Left ventricle myocardium inferior (tissue), 1 donor: ENCODE results near the gene SLIT3. TPM values are rescaled to one million over a fixed set of nuclear protein-coding genes. Genes with fewer than 3 reads are reported as not detected.
"Not testable (repeated sequence)": the region's sequence is repeated elsewhere in the genome, so short reads cannot be mapped to it uniquely, and the experiment has no call there.

ENCODE experiments used
- DNase-seq: peaks from one replicate; pipeline ENCODE4 v3.0.0-alpha.2; 2020
- H3K27ac ChIP-seq: fragments of 200-600 bp; replicated peaks from 2 replicates; pipeline ENCODE4 v1.8.0; 2021
- H3K27me3 ChIP-seq: fragments of 200-600 bp; 2 replicates; pipeline ENCODE4 v1.8.0; 2021; ENCODE audit warnings: low read depth
- H3K36me3 ChIP-seq: fragments of 200-600 bp; 2 replicates; pipeline ENCODE4 v1.8.0; 2021
- H3K4me1 ChIP-seq: fragments of 200-600 bp; 2 replicates; pipeline ENCODE4 v1.8.0; 2021
- H3K4me3 ChIP-seq: fragments of 200-600 bp; 2 replicates; pipeline ENCODE4 v1.8.0; 2021; ENCODE audit warnings: mild to moderate bottlenecking, moderate library complexity
- H3K9me3 ChIP-seq: fragments of 200-600 bp; replicated peaks from 2 replicates; pipeline ENCODE4 v1.8.0; 2021
- intact Hi-C: fragments of 100-400 bp; cut with micrococcal nuclease; formaldehyde crosslinking; loops from one replicate; pipeline ENCODE4 v1.11.0; 2022
- total RNA-seq: library from RNA; stranded (reverse); fragmentation: NEBNext Ultra II Directional; extraction: Animal tissue kit (Norgen Biotek cat#: 25700); gene quantifications from one replicate; pipeline ENCODE4 v1.2.1, GENCODE V29; 2021
- TF ChIP-seq, protein P1 (sequence below): fragments of 200-600 bp; IDR thresholded peaks from 2 replicates; pipeline ENCODE4 v1.8.0; 2021; ENCODE audit warnings: antibody characterized with exemption, mild to moderate bottlenecking, borderline replicate concordance
- donor health status: DM: no; HTN: yes; CAD: no; lungs with severe emphysema.

SLIT3 gene
- total RNA-seq, 1 donor from 2014 or later, result 22.7 TPM

DNA sequence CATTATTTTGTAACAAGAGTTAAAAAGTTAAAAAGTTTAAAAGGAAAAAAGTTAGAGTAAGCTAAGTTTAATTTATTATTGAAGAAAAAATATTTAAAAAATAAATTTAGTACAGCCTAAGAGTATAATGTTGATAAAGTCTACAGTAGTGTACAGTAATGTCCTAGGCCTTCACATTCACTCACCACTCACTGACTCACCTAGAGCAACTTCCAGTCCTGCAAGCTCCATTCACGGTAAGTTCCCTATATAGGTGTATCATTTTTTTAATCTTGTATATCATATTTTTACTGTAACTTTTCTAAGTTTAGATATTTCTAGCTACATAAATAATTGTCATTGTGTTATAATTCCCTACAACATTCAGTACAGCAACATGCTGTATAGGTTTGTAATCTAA, 652.4 kb downstream of the SLIT3 start:
- Histone ChIP-seq H3K27ac (no peak overlapping the region), H3K36me3 (no peaks in the 10 kb centered on the region), H3K4me1 (peaks cover 5% of the 10 kb centered on the region), H3K9me3 (no peaks in the 10 kb centered on the region), H3K4me3 (no peak overlapping the region), H3K27me3 (peaks cover 11% of the 10 kb centered on the region)
- TF ChIP-seq, protein P1, sequence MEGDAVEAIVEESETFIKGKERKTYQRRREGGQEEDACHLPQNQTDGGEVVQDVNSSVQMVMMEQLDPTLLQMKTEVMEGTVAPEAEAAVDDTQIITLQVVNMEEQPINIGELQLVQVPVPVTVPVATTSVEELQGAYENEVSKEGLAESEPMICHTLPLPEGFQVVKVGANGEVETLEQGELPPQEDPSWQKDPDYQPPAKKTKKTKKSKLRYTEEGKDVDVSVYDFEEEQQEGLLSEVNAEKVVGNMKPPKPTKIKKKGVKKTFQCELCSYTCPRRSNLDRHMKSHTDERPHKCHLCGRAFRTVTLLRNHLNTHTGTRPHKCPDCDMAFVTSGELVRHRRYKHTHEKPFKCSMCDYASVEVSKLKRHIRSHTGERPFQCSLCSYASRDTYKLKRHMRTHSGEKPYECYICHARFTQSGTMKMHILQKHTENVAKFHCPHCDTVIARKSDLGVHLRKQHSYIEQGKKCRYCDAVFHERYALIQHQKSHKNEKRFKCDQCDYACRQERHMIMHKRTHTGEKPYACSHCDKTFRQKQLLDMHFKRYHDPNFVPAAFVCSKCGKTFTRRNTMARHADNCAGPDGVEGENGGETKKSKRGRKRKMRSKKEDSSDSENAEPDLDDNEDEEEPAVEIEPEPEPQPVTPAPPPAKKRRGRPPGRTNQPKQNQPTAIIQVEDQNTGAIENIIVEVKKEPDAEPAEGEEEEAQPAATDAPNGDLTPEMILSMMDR, result no peak
- intact Hi-C loops, result no loop called here
- DNase-seq, result no peak

DNA sequence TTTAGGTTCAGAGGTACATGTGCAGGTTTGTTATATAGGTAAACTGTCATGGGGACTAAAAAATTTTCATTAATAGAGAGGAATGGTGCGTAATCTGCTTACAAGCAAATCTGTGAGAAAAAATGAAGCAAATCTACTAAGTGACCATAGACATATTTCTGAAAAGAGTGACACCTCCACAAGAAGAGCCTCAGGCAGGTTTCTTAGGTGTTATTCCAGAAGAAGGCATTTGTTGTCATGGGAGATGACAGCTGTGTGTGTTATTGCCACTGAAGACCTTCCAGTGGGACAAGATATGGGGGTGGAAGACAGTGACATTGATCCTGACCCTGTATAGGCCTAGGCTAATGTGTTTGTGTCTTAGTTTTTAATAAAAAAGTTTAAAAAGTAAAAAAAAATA, 652.9 kb downstream of the SLIT3 start:
- no peaks in the 10 kb centered on the region for H3K4me1 ChIP-seq
- H3K27ac ChIP-seq, result no peak overlapping the region
- H3K4me3 ChIP-seq, result no peak overlapping the region
- DNase-seq, result no peak
- TF ChIP-seq, protein P1, result no peak
- no peaks in the 10 kb centered on the region for H3K36me3 ChIP-seq
- H3K9me3 ChIP-seq, result no peaks in the 10 kb centered on the region
- intact Hi-C loops, result no loop called here
- H3K27me3 ChIP-seq, result peaks cover 11% of the 10 kb centered on the region

- no peaks in the 10 kb centered on the region for H3K4me1 ChIP-seq
- DNase-seq, result no peak
- no peak overlapping the region for H3K4me3 ChIP-seq
- TF ChIP-seq, protein P1, result no peak
- no peak overlapping the region for H3K27ac ChIP-seq
- H3K27me3 ChIP-seq, result peaks cover 11% of the 10 kb centered on the region
- intact Hi-C loops, result no loop called here
- no peaks in the 10 kb centered on the region for H3K36me3 ChIP-seq
- no peaks in the 10 kb centered on the region for H3K9me3 ChIP-seq
Measured at GRCh38 chr5:168647083-168647482, 653.9 kb downstream of the SLIT3 start.

DNA sequence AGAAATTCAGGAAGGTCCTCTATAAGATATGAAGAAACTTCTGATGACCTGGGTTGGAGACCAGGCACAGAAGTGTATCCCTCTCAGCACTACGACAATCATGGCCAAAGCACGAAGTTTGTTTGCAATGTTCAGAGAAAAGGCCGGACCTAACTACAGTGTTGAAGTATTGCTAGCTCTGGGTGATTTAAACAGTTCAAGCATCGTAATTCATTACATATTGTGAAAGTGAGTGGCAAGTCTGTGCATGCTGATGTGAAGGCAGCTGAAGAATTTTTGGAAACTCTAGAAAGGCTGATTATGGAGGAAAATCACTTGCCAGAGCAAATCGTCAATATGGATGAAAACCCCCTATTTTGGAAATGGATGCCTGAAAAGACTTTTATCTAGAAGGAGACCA, 654.6 kb downstream of the SLIT3 start:
- H3K9me3 ChIP-seq, result no peaks in the 10 kb centered on the region
- H3K27ac ChIP-seq, result no peak overlapping the region
- H3K27me3 ChIP-seq, result peaks cover 4% of the 10 kb centered on the region
- H3K4me3 ChIP-seq, result no peak overlapping the region
- H3K4me1 ChIP-seq, result no peaks in the 10 kb centered on the region
- TF ChIP-seq, protein P1, result no peak
- DNase-seq, result no peak
- no peaks in the 10 kb centered on the region for H3K36me3 ChIP-seq
- intact Hi-C loops, result no loop called here

GRCh38 chr5:168645195-168645594, 655.7 kb downstream of the SLIT3 start:
- no peaks in the 10 kb centered on the region for H3K4me1 ChIP-seq
- H3K27me3 ChIP-seq, result no peaks in the 10 kb centered on the region
- TF ChIP-seq, protein P1, result no peak
- H3K4me3 ChIP-seq, result no peak overlapping the region
- no peak overlapping the region for H3K27ac ChIP-seq
- H3K36me3 ChIP-seq, result no peaks in the 10 kb centered on the region
- no peaks in the 10 kb centered on the region for H3K9me3 ChIP-seq
- intact Hi-C loops, result no loop called here
- DNase-seq, result no peak

GRCh38 chr5:168642019-168642418, 658.9 kb downstream of the SLIT3 start:
- Histone ChIP-seq H3K27ac (no peak overlapping the region), H3K36me3 (no peaks in the 10 kb centered on the region), H3K27me3 (no peaks in the 10 kb centered on the region), H3K9me3 (no peaks in the 10 kb centered on the region), H3K4me3 (no peak overlapping the region), H3K4me1 (no peaks in the 10 kb centered on the region)
- TF ChIP-seq, protein P1, result no peak
- DNase-seq, result no peak
- intact Hi-C loops, result no loop called here

DNA sequence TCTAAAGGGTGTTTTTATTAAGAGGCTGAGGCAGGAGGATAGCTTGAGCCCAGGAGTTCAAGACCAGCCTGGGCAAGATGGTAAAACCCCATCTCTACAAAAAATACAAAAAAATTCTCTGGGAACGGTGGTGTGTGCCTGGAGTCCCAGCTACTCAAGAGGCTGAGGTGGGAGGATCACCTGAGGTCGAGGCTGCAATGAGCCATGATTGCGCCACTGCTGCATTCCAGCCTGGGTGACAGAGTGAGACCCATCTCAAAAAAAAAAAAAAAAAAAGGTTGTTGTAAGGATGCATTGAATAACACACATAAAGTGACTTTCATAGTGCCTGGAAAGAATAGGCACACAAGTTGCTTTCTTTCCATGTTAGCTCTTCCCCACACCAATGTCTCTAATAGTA, 662.1 kb downstream of the SLIT3 start:
- H3K9me3 ChIP-seq, H3K27ac ChIP-seq, H3K36me3 ChIP-seq, H3K4me3 ChIP-seq, H3K27me3 ChIP-seq, DNase-seq, H3K4me1 ChIP-seq, intact Hi-C loops: not testable (repeated sequence)
